Astrocyte (in vitro differentiated cells and primary cell): ENCODE results near the gene BACH2. TPM values are rescaled to one million over a fixed set of nuclear protein-coding genes. Genes with fewer than 3 reads are reported as not detected.

Source experiments
- DNase-seq: peaks from one replicate; pipeline ENCODE4 v3.0.0-alpha.2; 2010; ENCODE audit warnings: low read depth
- FAIRE-seq: peaks from 2 replicates; lab custom pipeline; 2011; peaks lifted over from hg19 to GRCh38; lab: Jason Lieb, UNC
- H2AFZ ChIP-seq: 2 replicates; pipeline ENCODE4 v1.6.0; 2012; ENCODE audit warnings: low read depth, low read length, inconsistent platforms
- H3K27ac ChIP-seq: 2 replicates; pipeline ENCODE4 v1.5.1; 2011; ENCODE audit warnings: low read depth, low read length, inconsistent platforms
- H3K27me3 ChIP-seq: 2 replicates; pipeline ENCODE4 v1.6.0; 2011; ENCODE audit warnings: low read length, inconsistent platforms; ENCODE audit not compliant: insufficient read depth
- H3K36me3 ChIP-seq: 2 replicates; pipeline ENCODE4 v1.5.1; 2011; ENCODE audit warnings: low read length, inconsistent platforms; ENCODE audit not compliant: insufficient read depth
- H3K4me1 ChIP-seq: 2 replicates; pipeline ENCODE4 v1.5.1; 2011; ENCODE audit warnings: low read length, inconsistent platforms; ENCODE audit not compliant: insufficient read depth
- H3K4me2 ChIP-seq: 2 replicates; pipeline ENCODE4 v1.6.0; 2012; ENCODE audit warnings: low read length, inconsistent platforms
- H3K4me3 ChIP-seq: 2 replicates; pipeline ENCODE4 v1.5.1; 2011; ENCODE audit warnings: low read depth, mild to moderate bottlenecking, low read length, inconsistent platforms; ENCODE audit not compliant: insufficient read depth
- H3K79me2 ChIP-seq: 2 replicates; pipeline ENCODE4 v1.6.0; 2012; ENCODE audit warnings: mild to moderate bottlenecking, low read length, inconsistent platforms; ENCODE audit not compliant: insufficient read depth
- H3K9ac ChIP-seq: 2 replicates; pipeline ENCODE4 v1.6.0; 2012; ENCODE audit warnings: mild to moderate bottlenecking, low read length, inconsistent platforms
- H3K9me3 ChIP-seq: 2 replicates; pipeline ENCODE4 v1.5.1; 2012; ENCODE audit warnings: low read depth, mild to moderate bottlenecking, low read length, inconsistent platforms; ENCODE audit not compliant: insufficient read depth
- H4K20me1 ChIP-seq: 2 replicates; pipeline ENCODE4 v1.6.0; 2012; ENCODE audit warnings: low read length, inconsistent platforms; ENCODE audit not compliant: insufficient read depth
- H3K27ac Mint-ChIP-seq: one replicate; pipeline ENCODE4 v1.8.0; 2021; ENCODE audit warnings: mild to moderate bottlenecking, mixed read lengths; ENCODE audit not compliant: unreplicated experiment
- H3K27me3 Mint-ChIP-seq: one replicate; pipeline ENCODE4 v1.8.0; 2021; ENCODE audit warnings: low read depth, mixed read lengths; ENCODE audit not compliant: unreplicated experiment
- H3K36me3 Mint-ChIP-seq: one replicate; pipeline ENCODE4 v1.8.0; 2021; ENCODE audit warnings: low read depth, mixed read lengths; ENCODE audit not compliant: unreplicated experiment
- H3K4me1 Mint-ChIP-seq: one replicate; pipeline ENCODE4 v1.8.0; 2021; ENCODE audit warnings: low read depth, mixed read lengths; ENCODE audit not compliant: unreplicated experiment
- H3K4me3 Mint-ChIP-seq: one replicate; pipeline ENCODE4 v1.8.0; 2021; ENCODE audit warnings: mild to moderate bottlenecking, moderate library complexity, mixed read lengths; ENCODE audit not compliant: unreplicated experiment
- H3K9me3 Mint-ChIP-seq: one replicate; pipeline ENCODE4 v1.8.0; 2021; ENCODE audit warnings: mild to moderate bottlenecking, mixed read lengths; ENCODE audit not compliant: unreplicated experiment
- CTCF ChIP-seq: IDR thresholded peaks from 2 replicates; pipeline ENCODE4 v1.5.1; 2011; ENCODE audit warnings: low read depth, mild to moderate bottlenecking, inconsistent platforms, low read length, moderate library complexity; ENCODE audit not compliant: insufficient read depth
- EZH2 ChIP-seq: IDR thresholded peaks from 2 replicates; pipeline ENCODE4 v1.6.1; 2012; ENCODE audit warnings: mild to moderate bottlenecking, low read length, inconsistent platforms; ENCODE audit not compliant: insufficient read depth
- total RNA-seq: library from RNA; stranded (reverse); gene quantifications from 2 replicates; pipeline ENCODE4 v1.2.1, GENCODE V29; 2021

BACH2 gene
- total RNA-seq, 1 donor from 2014 or later = 17.5 TPM

DNA sequence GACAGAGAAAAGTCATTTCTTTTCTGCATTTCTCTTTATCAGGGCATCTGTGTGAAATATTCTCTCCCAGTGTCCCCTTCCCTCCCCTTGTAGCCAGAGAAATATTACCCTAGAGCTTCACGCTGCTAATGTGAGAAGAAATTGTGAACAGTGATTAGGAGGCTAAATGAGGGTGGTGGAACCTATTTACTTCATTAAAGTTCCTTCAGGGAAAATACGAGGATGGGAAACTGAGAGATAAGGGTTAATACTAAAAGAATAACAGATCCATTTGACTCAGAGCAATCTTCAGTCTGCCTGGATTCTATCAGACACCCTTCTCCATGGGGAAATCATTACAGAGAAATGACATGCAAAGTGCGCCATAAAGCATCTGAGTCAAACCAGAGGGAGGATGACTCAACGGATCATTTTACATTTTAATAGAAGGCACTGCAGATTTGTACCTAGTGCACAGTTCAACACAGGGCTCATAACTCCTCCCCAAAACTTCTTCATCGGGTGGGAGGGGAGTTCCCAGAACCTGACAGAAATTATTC lies 271.1 kb downstream of the BACH2 start:
- Histone ChIP-seq H3K4me3 (no peak overlapping the region), H3K27me3 (no peaks in the 10 kb centered on the region), H3K79me2 (no peaks in the 10 kb centered on the region), H4K20me1 (no peaks in the 10 kb centered on the region), H3K4me2 (peak overlapping the region; percentile 54), H2AFZ (no peak overlapping the region), H3K9me3 (no peaks in the 10 kb centered on the region), H3K4me1 (peaks cover 7% of the 10 kb centered on the region), H3K36me3 (no peaks in the 10 kb centered on the region), H3K9ac (peak overlapping the region; percentile 37), H3K27ac (peak overlapping the region; percentile 14)
- no peak for TF ChIP-seq EZH2
- TF ChIP-seq CTCF = no peak
- H3K4me3 Mint-ChIP-seq = no peak overlapping the region
- no peaks in the 10 kb centered on the region for H3K36me3 Mint-ChIP-seq
- peak; percentile 89 for FAIRE-seq
- peaks cover 19% of the 10 kb centered on the region for H3K4me1 Mint-ChIP-seq
- H3K27ac Mint-ChIP-seq = no peak overlapping the region
- H3K27me3 Mint-ChIP-seq = no peaks in the 10 kb centered on the region
- H3K9me3 Mint-ChIP-seq = peaks cover 4% of the 10 kb centered on the region
- DNase-seq = peak; percentile 92

- TF ChIP-seq CTCF (no peak), EZH2 (no peak)
- Histone ChIP-seq H3K9me3 (no peaks in the 10 kb centered on the region), H3K4me2 (no peak overlapping the region), H3K27me3 (no peaks in the 10 kb centered on the region), H4K20me1 (no peaks in the 10 kb centered on the region), H3K27ac (no peak overlapping the region), H3K9ac (no peak overlapping the region), H3K79me2 (no peaks in the 10 kb centered on the region), H2AFZ (no peak overlapping the region), H3K4me3 (no peak overlapping the region), H3K4me1 (peaks cover 7% of the 10 kb centered on the region), H3K36me3 (no peaks in the 10 kb centered on the region)
- peaks cover 19% of the 10 kb centered on the region for H3K4me1 Mint-ChIP-seq
- no peaks in the 10 kb centered on the region for H3K9me3 Mint-ChIP-seq
- FAIRE-seq = no peak
- H3K27ac Mint-ChIP-seq = peak overlapping the region; percentile 24
- H3K27me3 Mint-ChIP-seq = no peaks in the 10 kb centered on the region
- DNase-seq = no peak
- H3K4me3 Mint-ChIP-seq = no peak overlapping the region
- H3K36me3 Mint-ChIP-seq = no peaks in the 10 kb centered on the region
Observed at GRCh38 chr6:90024633-90025032, 272.0 kb downstream of the BACH2 start.

GRCh38 chr6:90021711-90022110 lies 274.9 kb downstream of the BACH2 start:
- FAIRE-seq (no peak), DNase-seq (no peak)
- Histone ChIP-seq H4K20me1 (no peaks in the 10 kb centered on the region), H3K9me3 (no peaks in the 10 kb centered on the region), H2AFZ (no peak overlapping the region), H3K27me3 (no peaks in the 10 kb centered on the region), H3K79me2 (no peaks in the 10 kb centered on the region), H3K4me3 (no peak overlapping the region), H3K27ac (no peak overlapping the region), H3K9ac (no peak overlapping the region), H3K36me3 (no peaks in the 10 kb centered on the region), H3K4me2 (no peak overlapping the region), H3K4me1 (peaks cover 7% of the 10 kb centered on the region)
- TF ChIP-seq EZH2 (no peak), CTCF (no peak)
- H3K4me1 Mint-ChIP-seq = peaks cover 8% of the 10 kb centered on the region
- no peaks in the 10 kb centered on the region for H3K27me3 Mint-ChIP-seq
- no peak overlapping the region for H3K4me3 Mint-ChIP-seq
- H3K27ac Mint-ChIP-seq = no peak overlapping the region
- no peaks in the 10 kb centered on the region for H3K9me3 Mint-ChIP-seq
- no peaks in the 10 kb centered on the region for H3K36me3 Mint-ChIP-seq
